Suppressor macrophage treated with lipopolysaccharide for 4 hours (primary cell): ENCODE measurements around the gene KREMEN1.
"Not testable (repeated sequence)": the region's sequence is repeated elsewhere in the genome, so short reads cannot be mapped to it uniquely, and the experiment has no call there.

Source experiments
- DNase-seq: peaks from one replicate; pipeline ENCODE4 v3.0.0-alpha.2; 2020

Gene KREMEN1

GRCh38 chr22:29109822-29110221 is 37.0 kb downstream of the KREMEN1 start:
- DNase-seq = no peak

- no peak for DNase-seq
Observed at GRCh38 chr22:29110946-29111345, 38.1 kb downstream of the KREMEN1 start.

GRCh38 chr22:29112121-29112520 is 39.3 kb downstream of the KREMEN1 start:
- DNase-seq = no peak

GRCh38 chr22:29112681-29113080 is 39.8 kb downstream of the KREMEN1 start:
- DNase-seq = no peak

GRCh38 chr22:29113319-29113718 is 40.5 kb downstream of the KREMEN1 start:
- no peak for DNase-seq

GRCh38 chr22:29114392-29114791 is 41.6 kb downstream of the KREMEN1 start:
- no peak for DNase-seq

- no peak for DNase-seq
Observed at GRCh38 chr22:29115682-29116288, 43.0 kb downstream of the KREMEN1 start.

GRCh38 chr22:29116397-29117123 is 43.7 kb downstream of the KREMEN1 start:
- DNase-seq = no peak

- DNase-seq = peak; percentile 92
Observed at GRCh38 chr22:29117799-29118477, 45.1 kb downstream of the KREMEN1 start.

- not testable (repeated sequence) for DNase-seq
Observed at GRCh38 chr22:29120098-29120912, 47.5 kb downstream of the KREMEN1 start.

- no peak for DNase-seq
Observed at GRCh38 chr22:29121124-29121523, 48.3 kb downstream of the KREMEN1 start.

GRCh38 chr22:29122041-29122440 is 49.2 kb downstream of the KREMEN1 start:
- no peak for DNase-seq

GRCh38 chr22:29124777-29125442 is 52.1 kb downstream of the KREMEN1 start:
- no peak for DNase-seq

- no peak for DNase-seq
Observed at GRCh38 chr22:29125443-29125778, 52.6 kb downstream of the KREMEN1 start.

- DNase-seq = no peak
Observed at GRCh38 chr22:29125844-29126243, 53.0 kb downstream of the KREMEN1 start.

GRCh38 chr22:29126670-29127395 is 54.0 kb downstream of the KREMEN1 start:
- DNase-seq = no peak

- DNase-seq = peak; percentile 30
Observed at GRCh38 chr22:29128891-29129807, 56.3 kb downstream of the KREMEN1 start.

- DNase-seq = no peak
Observed at GRCh38 chr22:29129808-29130140, 56.9 kb downstream of the KREMEN1 start.

GRCh38 chr22:29130476-29130875 is 57.6 kb downstream of the KREMEN1 start:
- no peak for DNase-seq

GRCh38 chr22:29133603-29134133 is 60.8 kb downstream of the KREMEN1 start:
- no peak for DNase-seq

GRCh38 chr22:29134448-29134847 is 61.6 kb downstream of the KREMEN1 start:
- DNase-seq = no peak
